Measurements from ENCODE around the gene PLXNA4. TPM values are rescaled to one million over a fixed set of nuclear protein-coding genes. Genes with fewer than 3 reads are reported as not detected.

PLXNA4 gene
- total RNA-seq, 2 donors from 2014 or later = 9.5 to 18.0 TPM

- peaks cover 0 to 19% of the 10 kb centered on the region in 2 donors for H3K4me1 ChIP-seq
- H3K36me3 ChIP-seq = no peaks in the 10 kb centered on the region
- no peak for DNase-seq (ENCODE audit: low spot score)
- H3K27me3 ChIP-seq = no peaks in the 10 kb centered on the region
- no peaks in the 10 kb centered on the region for H3K9me3 ChIP-seq
- no peak overlapping the region for H3K4me3 ChIP-seq
- no peak overlapping the region for H3K27ac ChIP-seq
- TF ChIP-seq CTCF (IDR thresholded peaks at IDR 0.05) = no peak
Observed at GRCh38 chr7:132326878-132327589, 249.2 kb downstream of the PLXNA4 start.

- Histone ChIP-seq H3K27ac (no peak overlapping the region), H3K36me3 (no peaks in the 10 kb centered on the region), H3K4me1 (no peaks in the 10 kb centered on the region), H3K9me3 (no peaks in the 10 kb centered on the region), H3K4me3 (no peak overlapping the region), H3K27me3 (no peaks in the 10 kb centered on the region)
- no peak for DNase-seq (ENCODE audit: low spot score)
- TF ChIP-seq CTCF (IDR thresholded peaks at IDR 0.05) = no peak
Observed at GRCh38 chr7:132322970-132323369, 253.3 kb downstream of the PLXNA4 start.

GRCh38 chr7:132321387-132321786 is 254.9 kb downstream of the PLXNA4 start:
- Histone ChIP-seq H3K36me3 (no peaks in the 10 kb centered on the region), H3K27ac (no peak overlapping the region), H3K9me3 (no peaks in the 10 kb centered on the region), H3K4me1 (no peaks in the 10 kb centered on the region), H3K27me3 (no peaks in the 10 kb centered on the region), H3K4me3 (no peak overlapping the region)
- no peak for DNase-seq (ENCODE audit: low spot score)
- TF ChIP-seq CTCF (IDR thresholded peaks at IDR 0.05) = no peak

- H3K4me1 ChIP-seq = no peaks in the 10 kb centered on the region
- H3K27ac ChIP-seq = no peak overlapping the region
- no peak for TF ChIP-seq CTCF (IDR thresholded peaks at IDR 0.05)
- H3K27me3 ChIP-seq = no peaks in the 10 kb centered on the region
- no peak overlapping the region for H3K4me3 ChIP-seq
- DNase-seq (ENCODE audit: low spot score) = no peak
- no peaks in the 10 kb centered on the region for H3K36me3 ChIP-seq
- no peaks in the 10 kb centered on the region for H3K9me3 ChIP-seq
Observed at GRCh38 chr7:132319481-132319880, 256.8 kb downstream of the PLXNA4 start.

GRCh38 chr7:132318352-132319318 is 257.6 kb downstream of the PLXNA4 start:
- DNase-seq (ENCODE audit: low spot score) = peak; percentile 88
- Histone ChIP-seq H3K9me3 (no peaks in the 10 kb centered on the region), H3K4me3 (no peak overlapping the region), H3K36me3 (no peaks in the 10 kb centered on the region), H3K27me3 (no peaks in the 10 kb centered on the region), H3K27ac (no peak overlapping the region), H3K4me1 (no peaks in the 10 kb centered on the region)
- TF ChIP-seq CTCF (IDR thresholded peaks at IDR 0.05) = peak; percentile 79 to 96

Measured in right atrium auricular region (tissue), 2 donors.